Activated T-cell treated with anti-CD3 and anti-CD28 coated beads for 48 hours (primary cell): ENCODE results near the gene C19orf81.

Experiments used
- DNase-seq: peaks from one replicate; pipeline ENCODE4 v3.0.0-alpha.2; 2020; ENCODE audit warnings: low read depth

C19orf81 gene

GRCh38 chr19:50629801-50630200 lies 19.4 kb upstream of the C19orf81 start:
- DNase-seq: no peak

GRCh38 chr19:50632151-50632835 lies 17.0 kb upstream of the C19orf81 start:
- DNase-seq: no peak

- no peak for DNase-seq
Measured at GRCh38 chr19:50633359-50633758, 15.9 kb upstream of the C19orf81 start.

- no peak for DNase-seq
Measured at GRCh38 chr19:50633973-50634372, 15.3 kb upstream of the C19orf81 start.

GRCh38 chr19:50636317-50637085 lies 12.7 kb upstream of the C19orf81 start:
- DNase-seq: no peak

GRCh38 chr19:50638600-50638999 lies 10.6 kb upstream of the C19orf81 start:
- no peak for DNase-seq

GRCh38 chr19:50639121-50640112 lies 9.8 kb upstream of the C19orf81 start, which contains the start of gene SYT3:
Gene SYT3, minus strand, starts transcription at chr19:50639881. Its CDS starts 2,470 bp downstream, at chr19:50637411.
- DNase-seq: peak; percentile 28

GRCh38 chr19:50640368-50640767 lies 8.9 kb upstream of the C19orf81 start:
- no peak for DNase-seq

- DNase-seq: no peak
Measured at GRCh38 chr19:50644315-50644915, 4.8 kb upstream of the C19orf81 start.

GRCh38 chr19:50645107-50645506 lies 4.1 kb upstream of the C19orf81 start:
- DNase-seq: no peak

GRCh38 chr19:50646074-50646807 lies 3.0 kb upstream of the C19orf81 start:
- no peak for DNase-seq

- DNase-seq: no peak
Measured at GRCh38 chr19:50647879-50648615, 1.2 kb upstream of the C19orf81 start.

- DNase-seq: no peak
Measured at GRCh38 chr19:50648659-50649058, 586 bp upstream of the C19orf81 start.

GRCh38 chr19:50651174-50651573 lies 1.9 kb downstream of the C19orf81 start:
- no peak for DNase-seq

- no peak for DNase-seq
Measured at GRCh38 chr19:50652722-50653121, 3.5 kb downstream of the C19orf81 start.

- DNase-seq: no peak
Measured at GRCh38 chr19:50654882-50655281, 5.6 kb downstream of the C19orf81 start.

- DNase-seq: no peak
Measured at GRCh38 chr19:50657222-50657669, 8.0 kb downstream of the C19orf81 start.

GRCh38 chr19:50657712-50658440 lies 8.6 kb downstream of the C19orf81 start:
- DNase-seq: peak; percentile 91
